SK-N-DZ (cell line): ENCODE data around the gene BCL7C.
"Not testable (repeated sequence)": the region's sequence is repeated elsewhere in the genome, so short reads cannot be mapped to it uniquely, and the experiment has no call there.

ENCODE experiments used
- DNase-seq: peaks from one replicate; pipeline ENCODE4 v3.0.0-alpha.2; 2015; ENCODE audit warnings: low spot score

Gene BCL7C

DNA sequence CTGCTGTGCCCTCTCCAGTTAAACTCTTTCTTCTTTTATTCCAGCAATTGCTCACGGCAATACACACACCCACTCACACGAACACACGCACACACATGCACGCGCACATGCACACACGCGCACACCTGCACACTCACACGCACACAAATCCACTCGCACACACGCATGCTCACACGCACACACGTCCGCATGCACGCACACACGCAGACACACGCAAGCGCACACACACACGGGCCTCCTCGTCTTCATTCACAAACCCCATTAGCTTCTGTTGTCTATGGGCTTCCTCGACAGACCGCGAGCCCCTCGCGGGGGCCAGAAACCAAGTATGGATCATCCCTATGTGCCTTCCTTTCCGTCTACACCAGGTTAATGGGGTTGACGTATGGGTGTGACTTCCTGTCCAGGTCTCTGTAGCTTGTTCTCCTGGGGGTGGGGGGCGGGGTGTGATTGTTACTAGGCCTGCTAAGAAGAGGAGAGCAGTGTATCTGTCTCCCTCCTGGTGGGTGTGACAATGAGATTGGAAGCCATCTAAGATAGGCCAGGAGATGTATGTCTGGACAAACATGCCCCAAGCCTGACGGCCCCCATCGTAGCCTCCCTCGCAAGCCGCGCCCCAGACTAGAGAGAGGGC lies 1.9 kb upstream of the BCL7C start:
- no peak for DNase-seq

DNA sequence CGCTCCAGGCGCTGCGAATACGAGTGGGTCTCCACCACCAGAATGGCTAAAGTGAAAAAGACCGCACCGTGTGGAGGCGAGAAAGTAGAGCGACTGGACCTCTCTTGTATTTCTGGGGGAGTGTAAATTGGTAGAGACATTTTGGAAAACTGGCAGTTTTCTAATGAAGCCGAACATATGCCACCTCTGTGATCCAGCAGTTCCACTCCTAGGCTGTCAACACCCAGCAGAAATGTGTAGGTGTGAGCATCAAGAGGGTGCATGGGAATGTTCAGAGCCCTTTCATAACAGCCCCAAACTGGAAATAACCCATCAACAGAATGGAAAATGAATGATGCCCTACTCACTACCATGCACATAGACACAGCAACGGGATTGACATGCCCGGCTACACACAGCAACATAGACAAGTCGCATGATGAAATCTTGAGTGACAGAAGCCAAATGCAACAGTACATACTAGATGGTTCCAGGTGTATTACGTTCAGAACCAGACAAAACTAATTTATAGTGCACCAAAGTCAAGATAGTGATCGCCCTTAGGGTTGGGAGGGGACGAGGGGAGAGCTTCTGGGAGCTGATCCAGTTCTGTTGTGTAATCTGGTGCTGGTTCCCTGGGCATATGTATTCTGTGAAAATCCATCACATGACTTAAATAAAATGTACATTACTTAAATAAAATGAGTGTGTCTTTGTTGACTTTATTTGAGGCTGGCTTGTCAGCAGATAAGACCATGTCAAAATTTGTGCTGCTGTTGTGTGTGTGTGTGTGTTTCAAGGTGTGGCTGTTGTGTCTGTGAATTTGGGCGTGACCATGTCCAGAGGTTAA lies 877 bp upstream of the BCL7C start:
- DNase-seq, result no peak

DNA sequence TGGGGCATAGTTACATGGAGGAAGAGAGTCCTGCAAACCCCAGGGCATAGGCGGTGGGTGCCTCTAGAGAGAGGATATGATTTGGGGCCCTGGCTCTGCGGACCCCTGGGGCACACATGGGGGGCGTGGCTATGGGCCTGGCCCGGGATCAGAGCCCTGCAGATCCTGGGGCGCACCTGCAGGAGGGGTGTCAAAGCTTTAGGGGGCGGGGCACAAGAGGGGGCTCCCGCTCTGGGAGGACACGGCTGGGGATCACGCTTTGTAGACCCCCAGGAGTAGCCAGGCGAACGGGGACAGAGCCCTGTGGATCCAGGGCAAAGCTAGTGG lies 497 bp downstream of the BCL7C start:
- DNase-seq, result no peak

DNA sequence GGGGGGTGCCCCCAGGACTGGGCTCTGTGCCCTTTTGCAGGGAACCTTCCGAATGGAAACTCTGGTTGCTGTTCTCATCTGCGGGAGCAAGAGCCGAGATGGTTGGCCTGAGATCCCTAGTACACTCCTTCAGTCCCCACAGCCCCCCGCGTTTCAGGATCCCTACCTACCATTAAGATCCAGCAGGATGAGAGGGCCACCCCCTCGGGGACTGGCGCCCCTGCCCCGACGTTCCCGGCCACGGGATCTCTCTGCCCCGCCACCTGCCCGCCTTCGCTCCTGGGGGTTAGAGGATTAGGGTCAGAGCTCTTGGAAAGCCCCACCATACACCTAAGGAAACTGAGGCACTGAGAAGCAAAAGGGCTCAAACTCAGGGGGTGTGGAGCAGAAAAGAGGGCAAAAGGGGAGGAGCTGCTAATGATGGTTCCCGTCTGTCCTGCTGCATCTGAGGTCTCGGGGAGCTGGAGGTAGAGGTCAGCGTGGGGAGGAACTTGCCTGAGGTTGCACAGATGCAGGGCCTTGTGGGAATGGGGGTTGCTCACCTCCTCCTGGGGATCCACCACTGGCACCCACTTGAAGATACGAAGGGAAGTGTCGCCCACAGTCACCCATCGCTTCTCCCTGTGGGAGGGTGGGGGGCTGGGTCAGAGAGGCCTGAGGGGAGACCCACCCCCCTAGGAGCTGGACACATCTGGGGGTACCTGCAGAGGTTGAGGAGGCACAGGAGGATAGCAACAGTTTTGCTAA lies 1.0 kb downstream of the BCL7C start:
- DNase-seq, result no peak

DNA sequence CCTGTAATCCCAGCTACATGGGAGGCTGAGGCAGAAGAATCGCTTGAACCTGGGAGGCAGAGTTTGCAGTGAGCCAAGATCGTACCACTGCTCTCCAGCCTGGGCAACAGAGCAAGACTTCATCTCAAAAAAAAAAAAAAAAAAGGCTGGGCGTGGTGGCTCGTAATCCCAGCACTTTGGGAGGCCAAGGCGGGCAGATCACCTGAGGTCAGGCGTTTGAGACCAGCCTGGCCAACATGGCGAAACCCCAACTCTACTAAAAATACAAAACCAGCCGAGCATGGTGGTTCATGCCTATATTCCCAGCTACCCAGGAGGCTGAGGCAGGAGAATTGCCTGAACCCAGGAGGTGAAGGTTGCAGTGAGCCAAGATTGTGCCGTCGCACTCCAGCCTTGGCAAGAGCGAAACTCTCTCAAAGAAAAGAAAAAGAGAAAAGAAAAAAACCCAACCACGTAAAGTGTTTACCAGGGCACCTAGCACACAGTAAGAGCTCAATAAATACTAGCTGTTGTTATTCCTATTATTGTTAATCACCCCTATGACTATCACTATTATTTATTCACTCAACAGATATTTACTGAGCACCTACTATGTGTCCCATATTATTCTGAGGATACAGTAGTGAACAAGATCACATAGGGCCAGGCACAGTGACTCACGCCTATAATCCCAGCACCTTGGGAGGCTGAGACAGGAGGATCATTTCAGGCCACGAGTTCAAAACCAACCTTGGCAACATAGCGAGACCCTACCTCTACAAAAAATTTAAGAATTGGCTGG lies 2.6 kb downstream of the BCL7C start:
- not testable (repeated sequence) for DNase-seq

DNA sequence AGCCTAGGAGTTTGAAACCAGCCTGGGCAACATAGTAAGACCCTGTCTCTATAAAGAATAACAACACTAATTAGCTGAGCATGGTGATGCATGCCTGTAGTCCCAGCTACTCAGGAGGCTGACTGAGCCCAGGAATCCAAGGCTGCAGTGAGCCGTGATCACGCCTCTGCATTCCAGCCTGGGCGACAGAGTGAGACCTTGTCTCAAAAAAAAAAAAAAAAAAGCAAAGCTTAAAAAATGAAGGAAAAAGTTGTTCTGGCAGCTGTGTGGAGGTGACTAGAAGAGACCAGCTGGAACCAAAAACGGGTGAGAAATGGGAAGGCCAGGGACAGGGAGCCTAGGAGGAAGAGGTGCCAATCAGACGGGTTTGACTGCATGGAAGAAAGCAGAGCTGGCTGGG lies 4.2 kb downstream of the BCL7C start:
- no peak for DNase-seq

DNA sequence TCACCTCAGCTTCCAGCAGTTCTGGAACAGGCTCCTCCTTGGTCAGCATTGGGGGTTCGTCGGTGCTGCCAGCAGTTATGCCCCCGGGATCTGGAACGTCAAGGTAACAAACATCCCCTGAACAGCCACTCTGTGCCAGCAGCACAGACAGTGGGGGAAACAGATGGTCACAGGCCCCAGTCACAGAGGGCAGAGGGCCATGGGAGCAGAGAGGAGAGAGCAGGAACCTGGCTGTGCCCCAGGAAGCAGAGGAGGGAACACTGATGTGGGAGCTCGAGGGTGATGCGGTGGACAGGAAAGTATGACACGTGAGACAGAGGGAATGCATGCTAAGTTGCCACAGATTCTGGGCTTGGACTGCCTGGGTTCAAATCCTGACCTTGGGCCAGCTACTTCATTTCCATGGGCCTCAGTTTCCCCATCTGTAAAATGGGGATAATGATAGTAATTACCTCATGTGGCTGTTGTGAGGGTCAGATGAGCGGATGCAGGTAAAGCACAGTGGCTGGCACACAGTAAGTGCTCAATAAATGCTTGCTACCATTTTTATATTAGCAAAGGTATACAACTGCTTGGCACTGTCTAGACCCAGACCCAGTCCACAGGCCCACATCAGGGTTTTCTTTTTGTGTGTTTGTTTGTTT lies 4.9 kb downstream of the BCL7C start:
- no peak for DNase-seq

DNA sequence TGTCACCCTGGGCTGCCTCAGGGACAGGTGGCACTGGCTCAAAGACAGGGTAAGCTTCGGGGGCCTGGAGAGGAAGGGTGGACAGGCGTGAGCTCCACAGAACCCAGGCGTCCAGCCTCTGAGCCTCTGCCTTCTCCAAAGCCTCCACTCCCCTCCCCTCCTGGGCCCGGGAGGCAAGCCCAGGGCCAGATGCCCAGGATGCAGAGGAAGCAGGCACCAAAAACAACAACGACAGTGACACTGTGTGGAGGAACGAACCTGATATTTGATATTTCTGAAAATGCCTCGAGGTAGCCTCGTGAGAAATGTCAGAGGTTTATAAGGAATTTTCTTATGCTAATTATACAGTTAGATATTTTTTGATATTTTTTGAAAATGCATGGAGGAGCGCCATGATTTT lies 6.0 kb downstream of the BCL7C start:
- DNase-seq, result no peak

DNA sequence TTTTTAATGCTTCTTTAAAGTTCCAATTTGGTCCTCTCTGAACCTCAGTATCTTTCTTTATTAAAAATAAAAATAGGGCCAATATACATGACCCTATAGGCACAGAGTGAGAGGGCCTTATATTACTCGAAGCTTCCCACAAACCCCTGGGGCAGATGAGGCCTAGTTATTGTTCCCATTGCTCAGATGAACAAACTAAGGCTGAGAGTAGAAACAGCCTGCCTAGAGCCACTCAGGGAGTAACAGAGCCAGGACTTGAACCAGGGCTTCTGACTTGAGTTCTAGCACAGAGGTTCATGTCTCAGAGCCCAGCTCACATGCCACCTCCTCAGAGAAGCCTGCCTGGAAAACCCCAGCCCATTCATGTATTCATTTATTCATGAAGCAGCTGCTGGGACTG lies 7.7 kb downstream of the BCL7C start:
- DNase-seq, result no peak

DNA sequence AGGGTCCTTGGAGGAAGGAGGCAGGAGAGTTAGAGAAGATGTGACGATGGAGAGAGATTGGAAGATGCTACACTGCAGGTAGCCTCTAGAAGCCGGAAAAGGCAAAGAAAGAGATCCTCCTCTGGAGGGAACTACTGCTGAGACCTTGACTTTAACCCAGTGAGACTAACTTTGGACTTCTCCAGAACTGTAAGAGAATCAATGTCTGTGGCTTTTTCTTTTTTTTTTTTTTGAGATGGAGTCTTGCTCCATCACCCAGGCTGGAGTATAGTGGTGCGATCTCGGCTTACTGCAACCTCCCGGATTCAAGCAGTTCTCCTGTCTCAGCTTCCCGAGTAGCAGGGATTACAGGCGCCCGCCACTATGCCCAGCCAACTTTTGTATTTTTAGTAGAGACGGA lies 8.7 kb downstream of the BCL7C start:
- no peak for DNase-seq

DNA sequence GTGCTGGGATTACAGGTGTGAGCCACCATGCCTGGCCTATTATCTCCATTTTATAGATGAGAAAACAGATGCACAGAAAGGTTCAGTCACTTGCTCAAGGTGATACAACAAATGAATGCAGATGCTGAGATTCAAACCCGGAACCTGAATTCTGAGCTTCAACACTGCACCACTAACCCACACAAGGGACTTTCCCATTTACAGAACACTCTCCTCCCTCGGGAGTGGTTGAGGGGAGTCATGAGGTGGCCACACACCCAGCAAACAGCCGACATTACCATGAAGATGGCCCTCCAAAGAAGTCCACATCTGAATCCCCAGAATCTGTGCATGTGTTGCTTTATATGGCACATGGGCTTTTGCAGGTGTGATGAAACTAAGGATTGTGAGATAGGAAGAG lies 9.1 kb downstream of the BCL7C start:
- DNase-seq, result no peak

DNA sequence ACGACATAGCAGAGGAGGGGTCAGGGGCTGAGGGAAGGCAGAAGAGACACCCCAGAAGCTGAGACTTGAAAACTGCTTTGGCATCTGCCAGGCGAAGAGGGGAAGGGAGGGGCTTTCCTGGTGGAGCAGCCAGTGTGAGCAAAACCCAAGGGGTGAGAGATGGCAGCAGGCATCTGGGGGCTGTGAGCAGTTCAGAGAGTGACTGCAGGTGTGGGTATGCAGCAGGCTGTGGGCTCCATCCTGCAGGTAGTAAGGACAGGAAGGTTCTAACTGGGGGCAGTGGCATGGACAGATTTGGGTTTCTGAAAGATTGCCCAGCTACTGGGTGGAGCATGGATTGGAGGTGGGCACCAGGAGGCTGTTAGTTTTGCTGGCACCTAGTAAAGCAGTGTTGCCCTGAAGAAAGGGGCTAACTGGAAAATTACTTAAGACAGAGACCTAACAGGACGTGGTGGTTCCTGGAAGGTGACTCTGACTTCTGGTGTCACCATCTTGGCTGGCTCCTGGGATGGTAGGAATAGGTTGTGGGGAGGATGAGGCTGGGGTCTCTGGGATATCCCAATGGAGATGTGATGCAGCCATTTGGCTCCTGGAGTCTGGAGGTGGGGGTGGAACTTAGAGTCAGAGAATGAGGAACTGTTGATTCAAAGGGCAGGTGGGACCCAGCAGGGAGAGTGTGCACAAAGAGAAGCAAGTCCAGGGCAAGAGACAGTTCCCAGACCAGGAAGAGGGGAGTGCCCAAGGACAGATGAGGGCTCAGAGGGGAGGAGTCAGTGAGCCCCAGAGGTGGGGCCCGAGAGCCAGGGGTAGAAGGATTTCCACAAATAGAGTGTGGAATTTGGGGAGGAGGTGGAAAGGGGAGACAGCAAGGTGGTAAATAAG lies 11.2 kb downstream of the BCL7C start:
- no peak for DNase-seq

DNA sequence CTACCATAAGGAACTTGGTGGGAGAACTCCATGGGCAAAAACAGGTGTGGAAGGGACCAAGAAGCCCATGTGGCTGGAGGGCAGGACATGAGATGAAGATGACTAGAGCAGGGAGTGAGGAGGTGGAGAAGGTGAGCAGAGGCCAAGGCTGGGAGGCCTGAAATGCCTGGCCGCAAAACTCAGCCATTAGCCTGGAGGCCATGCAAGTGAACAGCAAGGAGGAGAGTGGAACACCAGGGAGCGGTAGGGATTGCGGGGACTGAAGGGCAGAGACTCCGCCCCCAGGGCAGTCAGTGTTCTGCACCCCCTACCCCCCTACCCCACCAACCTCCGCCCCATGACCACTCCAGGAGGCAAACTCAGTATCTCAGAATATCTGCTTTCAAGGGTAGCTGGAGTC lies 17.0 kb downstream of the BCL7C start:
- DNase-seq, result peak; percentile 57

DNA sequence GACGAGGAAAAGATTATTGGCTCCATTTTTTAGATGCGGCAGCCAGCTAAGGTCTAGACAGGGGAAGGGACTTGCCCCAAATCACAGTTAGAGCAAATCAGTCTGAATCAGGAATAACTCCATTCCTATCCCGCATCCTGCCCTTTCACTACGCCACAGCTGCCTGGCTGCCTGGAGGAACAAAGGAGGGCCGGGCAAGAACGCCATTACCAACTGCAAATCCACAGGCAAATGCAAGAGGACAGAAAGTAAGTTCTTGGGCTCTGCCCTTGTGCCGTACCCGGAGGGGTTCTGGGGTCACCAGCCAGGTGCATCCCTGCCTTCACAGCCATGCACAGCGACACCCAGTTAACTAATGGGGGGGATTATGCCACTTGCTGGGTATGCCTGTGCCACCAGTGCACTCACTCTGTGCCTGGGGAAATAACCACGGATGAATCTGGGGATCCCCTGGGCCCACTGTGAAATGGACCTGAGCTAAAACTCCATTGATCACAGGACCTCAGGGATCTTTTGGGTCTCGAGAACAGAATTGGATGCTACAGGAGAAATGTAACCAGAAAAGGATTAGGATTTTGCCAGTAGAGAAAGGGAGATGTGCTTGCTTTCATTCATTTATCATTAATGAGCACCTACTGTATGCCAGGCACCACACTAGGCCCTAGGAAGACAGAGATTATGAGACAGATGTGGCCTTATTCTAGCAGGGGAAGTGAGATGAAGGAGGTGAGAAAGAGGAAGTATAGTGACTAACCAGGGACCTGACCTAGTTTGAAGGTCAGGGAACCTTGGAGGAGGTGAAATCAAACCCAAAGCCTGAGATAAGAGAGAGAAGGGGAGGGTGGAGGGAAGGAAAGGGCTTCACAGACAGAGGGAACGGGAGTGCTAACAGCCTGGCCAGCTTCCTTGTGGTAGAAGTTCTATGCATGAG lies 17.7 kb downstream of the BCL7C start:
- DNase-seq, result no peak

DNA sequence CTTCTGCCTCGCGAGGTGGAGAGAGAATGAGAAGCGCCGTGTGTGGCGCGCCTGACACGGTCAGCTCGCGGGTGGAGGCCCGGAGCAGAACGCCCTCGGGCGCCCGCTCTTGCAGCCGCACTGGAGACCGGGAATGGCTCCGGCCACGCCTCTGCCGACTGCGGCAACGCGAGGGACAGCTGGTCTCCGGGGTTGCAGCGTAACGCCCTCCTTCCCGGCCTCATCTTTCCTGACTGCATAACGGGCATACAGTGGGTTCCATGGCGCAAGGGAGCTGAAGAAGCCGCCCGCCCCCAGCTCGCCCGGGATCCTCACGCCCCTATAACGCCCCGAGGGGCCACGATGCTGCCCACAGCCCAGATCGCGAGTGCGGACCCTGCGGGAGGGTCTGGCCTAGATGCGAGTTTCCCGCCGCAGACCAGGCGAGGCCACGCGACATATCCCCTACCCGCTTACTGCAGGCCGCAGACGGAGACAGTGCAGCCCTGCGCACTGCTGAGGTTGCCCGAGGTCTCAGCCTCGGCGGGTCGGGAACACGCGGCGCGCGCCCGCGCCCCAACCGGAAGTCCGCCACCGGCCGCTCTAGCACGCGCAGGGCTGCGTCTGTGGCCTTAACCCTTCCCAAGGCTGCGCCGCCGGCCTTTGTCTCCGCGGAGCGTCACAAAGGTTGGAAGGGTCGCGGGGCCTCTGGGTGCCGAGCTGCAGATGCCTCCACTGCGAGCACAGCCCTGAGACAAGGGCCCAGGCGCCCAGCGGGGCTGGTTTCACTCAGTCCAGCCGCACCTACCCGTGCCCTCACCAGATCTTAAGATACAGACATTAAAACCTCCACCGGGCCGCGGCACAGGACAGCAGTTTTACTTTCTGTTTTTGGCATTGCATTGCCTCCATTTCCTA lies 18.8 kb downstream of the BCL7C start:
- peak; percentile 93 for DNase-seq

DNA sequence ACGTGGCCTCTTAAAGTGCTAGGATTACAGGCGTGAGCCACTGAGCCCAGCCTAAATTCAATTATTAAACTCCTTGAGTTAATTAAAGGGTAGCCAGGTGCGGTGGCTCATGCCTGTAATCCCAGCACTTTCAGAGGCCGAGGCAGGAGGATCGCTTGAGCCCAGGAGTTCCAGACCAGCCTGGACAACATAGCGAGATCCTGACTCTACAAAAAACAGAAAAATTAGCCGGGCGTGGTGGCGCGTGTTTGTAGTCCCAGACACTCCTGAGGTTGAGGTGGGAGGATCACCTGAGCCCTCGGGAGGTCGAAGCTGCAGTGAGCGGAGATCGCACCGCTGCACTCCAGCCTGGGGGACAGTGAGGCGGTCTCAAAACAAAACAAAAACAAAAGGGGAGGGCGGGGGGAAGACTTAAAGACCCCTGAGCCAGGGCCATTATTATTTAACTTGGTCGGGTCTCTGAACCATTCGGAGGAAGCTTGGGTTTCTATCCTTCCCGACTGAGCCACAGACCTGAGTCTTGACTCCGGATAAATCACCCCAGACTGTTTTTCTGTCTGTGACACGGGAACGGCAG lies 19.5 kb downstream of the BCL7C start:
- no peak for DNase-seq

DNA sequence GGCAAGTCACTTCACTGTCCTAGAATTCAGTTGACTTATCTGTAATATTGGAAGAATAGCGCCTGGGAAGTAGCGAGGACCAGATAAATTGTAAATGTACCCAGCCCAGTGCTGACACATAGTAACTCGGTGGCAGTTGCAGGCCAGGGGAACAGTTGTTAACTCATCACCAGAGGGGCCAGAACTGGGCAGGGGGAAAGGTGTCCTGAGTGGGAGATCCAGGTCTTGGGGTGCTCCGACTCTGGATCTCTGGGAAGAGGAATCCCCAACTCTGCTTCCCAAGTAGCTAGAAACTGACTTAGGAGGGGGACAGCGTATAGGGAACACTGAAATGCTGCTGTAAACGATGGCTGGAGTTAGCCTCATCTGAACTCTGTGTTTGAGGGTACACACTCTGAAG lies 23.0 kb downstream of the BCL7C start:
- DNase-seq, result no peak

DNA sequence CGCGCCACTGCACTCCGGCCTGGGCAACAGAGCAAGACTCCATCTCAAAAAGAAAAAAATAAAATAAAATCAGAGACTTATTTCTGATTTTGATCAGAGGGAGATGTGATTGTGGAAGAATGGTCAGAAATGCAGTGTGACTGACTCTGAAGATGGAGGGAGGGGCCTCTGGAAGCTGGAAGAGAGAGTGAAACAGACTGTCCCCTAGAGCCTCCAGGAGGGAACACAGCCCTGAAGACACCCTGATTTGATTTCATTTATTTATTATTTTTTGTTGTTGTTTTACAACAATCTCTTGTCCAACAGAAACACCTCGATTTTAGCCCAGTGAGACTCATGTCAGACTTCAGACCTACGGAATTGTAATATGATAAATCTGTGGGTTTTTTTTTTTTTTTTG lies 26.1 kb downstream of the BCL7C start:
- DNase-seq, result no peak
